Large intestine (tissue), 3 donors: Measurements from ENCODE around the gene BACH2. TPM values are rescaled to one million over a fixed set of nuclear protein-coding genes. Genes with fewer than 3 reads are reported as not detected.
"Not testable (repeated sequence)": the region's sequence is repeated elsewhere in the genome, so short reads cannot be mapped to it uniquely, and the experiment has no call there.

ENCODE experiments used
- DNase-seq, 2 donors: peaks; one replicate each; pipeline versions ENCODE4 v3.0.0 to v3.0.0-alpha.2; 2013
- H3K27ac ChIP-seq: one replicate; pipeline ENCODE4 v1.5.1; 2013; ENCODE audit warnings: low read length
- H3K27me3 ChIP-seq: 2 replicates; pipeline ENCODE4 v1.6.1; 2013; ENCODE audit warnings: low read length; ENCODE audit not compliant: control insufficient read depth, insufficient read depth
- H3K36me3 ChIP-seq: 2 replicates; pipeline ENCODE4 v1.6.1; 2013; ENCODE audit warnings: low read length; ENCODE audit not compliant: control insufficient read depth, insufficient read depth
- H3K4me1 ChIP-seq: one replicate; pipeline ENCODE4 v1.6.1; 2013; ENCODE audit warnings: low read length; ENCODE audit not compliant: control insufficient read depth, insufficient read depth
- H3K4me3 ChIP-seq: one replicate; pipeline ENCODE4 v1.5.1; 2013; ENCODE audit warnings: low read length
- H3K9me3 ChIP-seq: one replicate; pipeline ENCODE4 v1.6.1; 2013; ENCODE audit warnings: mild to moderate bottlenecking, low read depth, low read length, moderate library complexity; ENCODE audit not compliant: control insufficient read depth
- WGBS: methylation state at CpG from one replicate; pipeline ENCODE4 v1.1.5; 2013; ENCODE audit warnings: low lambda C conversion rate; ENCODE audit not compliant: insufficient coverage; 5-methylcytosine and 5-hydroxymethylcytosine counted together
- polyA plus RNA-seq: library from polyadenylated mRNA; unstranded; fragments of 120-200 nt; gene quantifications from one replicate; pipeline ENCODE4 v1.2.1, GENCODE V29; 2013

Gene BACH2
- polyA plus RNA-seq, 1 donor: 2.8 TPM

GRCh38 chr6:90214966-90215365 lies 81.7 kb downstream of the BACH2 start:
- no peaks in the 10 kb centered on the region for H3K36me3 ChIP-seq
- no peaks in the 10 kb centered on the region for H3K27me3 ChIP-seq
- H3K4me1 ChIP-seq: peaks cover 17% of the 10 kb centered on the region
- no peak overlapping the region for H3K27ac ChIP-seq
- DNase-seq: no peak
- H3K9me3 ChIP-seq: no peaks in the 10 kb centered on the region
- no CpG with 5 or more reads among the region's 1 CpG for WGBS
- H3K4me3 ChIP-seq: no peak overlapping the region

- H3K27ac ChIP-seq: no peak overlapping the region
- DNase-seq: no peak
- H3K27me3 ChIP-seq: no peaks in the 10 kb centered on the region
- no peak overlapping the region for H3K4me3 ChIP-seq
- H3K9me3 ChIP-seq: no peaks in the 10 kb centered on the region
- H3K4me1 ChIP-seq: peaks cover 17% of the 10 kb centered on the region
- WGBS: no CpG with 5 or more reads among the region's 2 CpGs
- no peaks in the 10 kb centered on the region for H3K36me3 ChIP-seq
These were observed 82.2 kb downstream of the BACH2 start for GRCh38 chr6:90214461-90214860.

- no peak for DNase-seq
- peaks cover 10% of the 10 kb centered on the region for H3K4me1 ChIP-seq
- H3K36me3 ChIP-seq: no peaks in the 10 kb centered on the region
- no peaks in the 10 kb centered on the region for H3K9me3 ChIP-seq
- WGBS: no CpG with 5 or more reads among the region's 3 CpGs
- H3K27me3 ChIP-seq: no peaks in the 10 kb centered on the region
- H3K4me3 ChIP-seq: no peak overlapping the region
- no peak overlapping the region for H3K27ac ChIP-seq
These were observed 84.4 kb downstream of the BACH2 start for GRCh38 chr6:90212274-90212673.

GRCh38 chr6:90209527-90209926 lies 87.1 kb downstream of the BACH2 start:
- Histone ChIP-seq H3K36me3 (no peaks in the 10 kb centered on the region), H3K4me3 (no peak overlapping the region), H3K27ac (no peak overlapping the region), H3K27me3 (no peaks in the 10 kb centered on the region), H3K9me3 (no peaks in the 10 kb centered on the region), H3K4me1 (no peaks in the 10 kb centered on the region)
- WGBS: no CpG with 5 or more reads among the region's 6 CpGs
- DNase-seq: no peak

- H3K4me3 ChIP-seq: not testable (repeated sequence)
These were observed 88.0 kb downstream of the BACH2 start for GRCh38 chr6:90208690-90209089.

GRCh38 chr6:90204327-90205056 lies 92.2 kb downstream of the BACH2 start:
- Histone ChIP-seq H3K9me3 (no peaks in the 10 kb centered on the region), H3K27ac (no peak overlapping the region), H3K4me1 (no peaks in the 10 kb centered on the region), H3K36me3 (no peaks in the 10 kb centered on the region), H3K4me3 (no peak overlapping the region), H3K27me3 (no peaks in the 10 kb centered on the region)
- no CpG with 5 or more reads among the region's 7 CpGs for WGBS
- no peak for DNase-seq

More at GRCh38 chr6:90208690-90209089, 88.0 kb downstream of the BACH2 start:
- WGBS: no CpG with 5 or more reads among the region's 2 CpGs
- H3K9me3 ChIP-seq, H3K27me3 ChIP-seq, H3K36me3 ChIP-seq, DNase-seq, H3K27ac ChIP-seq, H3K4me1 ChIP-seq: not testable (repeated sequence)

GRCh38 chr6:90203672-90204071 lies 93.0 kb downstream of the BACH2 start:
- no CpG with 5 or more reads among the region's 5 CpGs for WGBS
- Histone ChIP-seq H3K27ac (no peak overlapping the region), H3K36me3 (no peaks in the 10 kb centered on the region), H3K9me3 (no peaks in the 10 kb centered on the region), H3K4me3 (no peak overlapping the region), H3K4me1 (no peaks in the 10 kb centered on the region), H3K27me3 (no peaks in the 10 kb centered on the region)
- DNase-seq: no peak

- H3K27ac ChIP-seq: no peak overlapping the region
- no peaks in the 10 kb centered on the region for H3K27me3 ChIP-seq
- no peak overlapping the region for H3K4me3 ChIP-seq
- no peaks in the 10 kb centered on the region for H3K36me3 ChIP-seq
- no peak for DNase-seq
- WGBS: 92% methylated on average over 2 of the region's 2 CpGs
- no peaks in the 10 kb centered on the region for H3K9me3 ChIP-seq
- H3K4me1 ChIP-seq: no peaks in the 10 kb centered on the region
These were observed 94.5 kb downstream of the BACH2 start for GRCh38 chr6:90202156-90202555.

GRCh38 chr6:90199900-90200299 lies 96.7 kb downstream of the BACH2 start:
- DNase-seq: no peak

GRCh38 chr6:90198758-90199425 lies 97.8 kb downstream of the BACH2 start:
- H3K36me3 ChIP-seq: no peaks in the 10 kb centered on the region
- H3K27me3 ChIP-seq: no peaks in the 10 kb centered on the region
- H3K27ac ChIP-seq: no peak overlapping the region
- H3K4me3 ChIP-seq: no peak overlapping the region
- DNase-seq: no peak
- H3K4me1 ChIP-seq: no peaks in the 10 kb centered on the region
- 91% methylated on average over 5 of the region's 6 CpGs for WGBS
- H3K9me3 ChIP-seq: no peaks in the 10 kb centered on the region

More at GRCh38 chr6:90199900-90200299, 96.7 kb downstream of the BACH2 start:
- H3K9me3 ChIP-seq: no peaks in the 10 kb centered on the region
- no peak overlapping the region for H3K4me3 ChIP-seq
- no CpG with 5 or more reads among the region's 4 CpGs for WGBS
- no peak overlapping the region for H3K27ac ChIP-seq
- H3K36me3 ChIP-seq: no peaks in the 10 kb centered on the region
- H3K4me1 ChIP-seq: no peaks in the 10 kb centered on the region
- H3K27me3 ChIP-seq: no peaks in the 10 kb centered on the region
